ENCODE measurements around the gene HSPA4.

- no peak for TF ChIP-seq EZH2phosphoT487 (IDR thresholded peaks at IDR 0.05; ENCODE audit: low read length)
- TF ChIP-seq, protein P1, sequence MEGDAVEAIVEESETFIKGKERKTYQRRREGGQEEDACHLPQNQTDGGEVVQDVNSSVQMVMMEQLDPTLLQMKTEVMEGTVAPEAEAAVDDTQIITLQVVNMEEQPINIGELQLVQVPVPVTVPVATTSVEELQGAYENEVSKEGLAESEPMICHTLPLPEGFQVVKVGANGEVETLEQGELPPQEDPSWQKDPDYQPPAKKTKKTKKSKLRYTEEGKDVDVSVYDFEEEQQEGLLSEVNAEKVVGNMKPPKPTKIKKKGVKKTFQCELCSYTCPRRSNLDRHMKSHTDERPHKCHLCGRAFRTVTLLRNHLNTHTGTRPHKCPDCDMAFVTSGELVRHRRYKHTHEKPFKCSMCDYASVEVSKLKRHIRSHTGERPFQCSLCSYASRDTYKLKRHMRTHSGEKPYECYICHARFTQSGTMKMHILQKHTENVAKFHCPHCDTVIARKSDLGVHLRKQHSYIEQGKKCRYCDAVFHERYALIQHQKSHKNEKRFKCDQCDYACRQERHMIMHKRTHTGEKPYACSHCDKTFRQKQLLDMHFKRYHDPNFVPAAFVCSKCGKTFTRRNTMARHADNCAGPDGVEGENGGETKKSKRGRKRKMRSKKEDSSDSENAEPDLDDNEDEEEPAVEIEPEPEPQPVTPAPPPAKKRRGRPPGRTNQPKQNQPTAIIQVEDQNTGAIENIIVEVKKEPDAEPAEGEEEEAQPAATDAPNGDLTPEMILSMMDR (IDR thresholded peaks at IDR 0.05; ENCODE audit: low read length), result no peak
- TF ChIP-seq EZH2 (optimal IDR thresholded peaks at IDR 0.05; ENCODE audit: low read depth, low read length), result no peak
Observed at GRCh38 chr5:133015466-133015865, 36.3 kb upstream of the HSPA4 start.

All from MM.1S (cell line).